ENCODE results near the gene CA12.
"Not testable (repeated sequence)": the region's sequence is repeated elsewhere in the genome, so short reads cannot be mapped to it uniquely, and the experiment has no call there.

The CA12 gene

DNA sequence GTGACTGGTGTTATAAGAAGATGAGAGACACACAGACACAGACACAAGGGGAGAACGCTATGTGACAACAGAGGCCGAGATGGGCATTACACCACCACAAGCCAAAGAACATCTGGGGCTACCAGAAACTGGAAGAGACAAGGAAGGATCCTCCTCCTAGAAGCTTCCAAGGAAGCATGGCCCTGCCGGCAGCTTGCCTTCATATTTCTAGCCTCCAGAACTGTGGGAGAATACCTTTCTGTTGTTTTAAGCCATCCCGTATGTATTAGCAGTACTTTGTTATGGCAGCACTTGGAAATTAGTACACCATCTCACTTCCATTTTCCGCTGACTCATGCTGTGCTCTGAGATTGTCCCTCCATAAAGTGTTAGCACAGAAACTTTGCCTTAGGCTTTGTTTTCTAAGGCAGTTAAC is 38.7 kb upstream of the CA12 start:
- DNase-seq (ENCODE audit: low read depth in 2 of 2) = peak; percentile 39
- TF ChIP-seq, protein P1, sequence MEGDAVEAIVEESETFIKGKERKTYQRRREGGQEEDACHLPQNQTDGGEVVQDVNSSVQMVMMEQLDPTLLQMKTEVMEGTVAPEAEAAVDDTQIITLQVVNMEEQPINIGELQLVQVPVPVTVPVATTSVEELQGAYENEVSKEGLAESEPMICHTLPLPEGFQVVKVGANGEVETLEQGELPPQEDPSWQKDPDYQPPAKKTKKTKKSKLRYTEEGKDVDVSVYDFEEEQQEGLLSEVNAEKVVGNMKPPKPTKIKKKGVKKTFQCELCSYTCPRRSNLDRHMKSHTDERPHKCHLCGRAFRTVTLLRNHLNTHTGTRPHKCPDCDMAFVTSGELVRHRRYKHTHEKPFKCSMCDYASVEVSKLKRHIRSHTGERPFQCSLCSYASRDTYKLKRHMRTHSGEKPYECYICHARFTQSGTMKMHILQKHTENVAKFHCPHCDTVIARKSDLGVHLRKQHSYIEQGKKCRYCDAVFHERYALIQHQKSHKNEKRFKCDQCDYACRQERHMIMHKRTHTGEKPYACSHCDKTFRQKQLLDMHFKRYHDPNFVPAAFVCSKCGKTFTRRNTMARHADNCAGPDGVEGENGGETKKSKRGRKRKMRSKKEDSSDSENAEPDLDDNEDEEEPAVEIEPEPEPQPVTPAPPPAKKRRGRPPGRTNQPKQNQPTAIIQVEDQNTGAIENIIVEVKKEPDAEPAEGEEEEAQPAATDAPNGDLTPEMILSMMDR (IDR thresholded peaks at IDR 0.05; ENCODE audit: low read depth, low read length) = no peak
- no peak overlapping the region for H3K4me3 ChIP-seq (replicated peaks in 1 of 2; ENCODE audit: low read depth in 2 of 2, low read length in 2 of 2)

DNA sequence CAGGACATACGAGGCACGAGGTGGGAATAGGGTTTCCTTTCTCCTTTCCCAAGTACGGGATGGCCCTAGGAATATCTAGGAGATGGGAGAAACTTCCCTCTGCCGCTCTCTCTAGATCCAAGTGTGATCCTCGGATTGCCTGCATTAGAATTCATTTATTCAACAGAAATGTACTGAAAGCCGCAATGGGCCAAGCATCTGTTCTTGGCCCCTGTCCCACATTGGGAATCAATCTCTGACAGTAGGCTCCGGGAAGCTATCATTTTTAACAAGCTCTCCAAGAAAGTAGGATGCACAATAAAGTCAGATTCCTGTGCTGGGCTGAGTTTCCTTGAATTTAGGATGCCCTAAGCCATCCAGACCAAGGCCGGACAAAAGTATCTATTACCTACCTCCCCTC is 37.2 kb upstream of the CA12 start:
- TF ChIP-seq, protein P1 (IDR thresholded peaks at IDR 0.05; ENCODE audit: low read depth, low read length) = no peak
- no peak overlapping the region for H3K4me3 ChIP-seq (replicated peaks in 1 of 2; ENCODE audit: low read depth in 2 of 2, low read length in 2 of 2)
- DNase-seq (ENCODE audit: low read depth in 2 of 2) = no peak

DNA sequence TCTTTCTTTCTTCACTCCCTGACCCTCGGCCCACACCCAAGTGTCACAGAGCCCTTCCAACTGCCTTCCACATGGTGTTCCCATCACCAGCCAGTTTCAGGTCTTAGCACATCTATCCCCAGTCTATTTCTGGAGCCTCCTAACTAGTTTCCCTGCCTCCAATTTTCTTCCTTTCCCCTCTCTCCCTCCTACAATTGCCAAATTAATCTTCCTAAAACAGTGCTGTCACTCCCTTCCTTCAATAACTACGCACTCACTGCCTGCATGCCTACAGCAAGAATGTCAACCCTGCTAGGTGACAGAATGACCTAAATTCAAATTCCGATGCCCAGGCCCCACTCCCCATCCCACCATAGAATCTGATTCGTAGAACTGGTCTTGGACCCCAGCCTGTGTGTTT is 36.1 kb upstream of the CA12 start:
- H3K4me3 ChIP-seq (replicated peaks in 1 of 2; ENCODE audit: low read depth in 2 of 2, low read length in 2 of 2) = no peak overlapping the region
- no peak for DNase-seq (ENCODE audit: low read depth in 2 of 2)
- TF ChIP-seq, protein P1 (IDR thresholded peaks at IDR 0.05; ENCODE audit: low read depth, low read length) = no peak

DNA sequence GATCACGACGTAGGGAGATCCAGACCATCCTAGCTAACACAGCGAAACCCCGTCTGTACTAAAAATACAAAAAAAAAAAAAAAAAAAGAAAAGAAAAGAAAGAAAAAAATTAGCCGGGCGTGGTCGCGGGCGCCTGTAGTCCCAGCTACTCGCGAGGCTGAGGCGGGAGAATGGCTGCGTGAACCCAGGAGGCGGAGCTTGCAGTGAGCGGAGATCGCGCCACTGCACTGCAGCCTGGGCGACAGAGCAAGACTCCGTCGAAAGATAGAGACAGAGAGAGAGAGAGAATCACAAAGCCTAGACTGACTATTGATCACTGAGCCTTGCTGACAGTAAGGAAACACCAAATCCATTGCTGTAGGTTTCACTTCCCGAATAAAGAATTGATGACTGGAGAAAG is 35.6 kb upstream of the CA12 start:
- DNase-seq (ENCODE audit: low read depth in 2 of 2); H3K4me3 ChIP-seq (replicated peaks in 1 of 2; ENCODE audit: low read depth in 2 of 2, low read length in 2 of 2): not testable (repeated sequence)

DNA sequence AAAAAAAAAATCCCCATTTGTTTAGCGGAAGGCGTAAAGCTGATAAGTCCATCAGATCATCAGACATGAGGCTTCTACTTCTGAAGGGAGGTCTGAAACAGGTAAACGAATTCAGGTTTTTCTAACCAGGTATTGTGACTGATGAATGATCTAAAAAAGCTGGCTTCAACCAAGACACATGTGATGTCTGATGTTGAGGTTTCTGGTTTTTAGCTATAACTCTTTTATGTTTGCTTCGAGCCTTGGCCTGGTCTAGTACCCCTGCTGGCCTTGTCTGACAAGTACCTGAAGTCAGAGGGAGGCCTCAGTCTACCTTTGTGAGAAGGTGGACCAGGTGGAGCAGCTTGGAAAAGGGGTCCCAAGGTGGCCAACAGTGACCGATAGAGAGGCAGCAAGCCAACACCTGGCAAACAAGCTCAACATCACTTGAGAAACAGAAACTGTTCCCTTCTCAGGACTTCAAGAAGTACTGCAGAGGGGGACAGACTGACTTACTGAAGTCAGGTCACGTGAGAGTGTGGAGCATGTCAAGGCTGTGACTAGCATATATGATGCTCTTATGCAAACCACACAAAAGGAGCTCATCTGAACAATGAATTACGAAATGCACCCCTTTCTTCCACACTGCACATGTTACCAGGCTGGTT is 33.0 kb upstream of the CA12 start:
- TF ChIP-seq, protein P1 (IDR thresholded peaks at IDR 0.05; ENCODE audit: low read depth, low read length) = no peak
- no peak overlapping the region for H3K4me3 ChIP-seq (replicated peaks in 1 of 2; ENCODE audit: low read depth in 2 of 2, low read length in 2 of 2)
- DNase-seq (ENCODE audit: low read depth in 2 of 2) = peak in 1 of 2 donors; percentile 26

DNA sequence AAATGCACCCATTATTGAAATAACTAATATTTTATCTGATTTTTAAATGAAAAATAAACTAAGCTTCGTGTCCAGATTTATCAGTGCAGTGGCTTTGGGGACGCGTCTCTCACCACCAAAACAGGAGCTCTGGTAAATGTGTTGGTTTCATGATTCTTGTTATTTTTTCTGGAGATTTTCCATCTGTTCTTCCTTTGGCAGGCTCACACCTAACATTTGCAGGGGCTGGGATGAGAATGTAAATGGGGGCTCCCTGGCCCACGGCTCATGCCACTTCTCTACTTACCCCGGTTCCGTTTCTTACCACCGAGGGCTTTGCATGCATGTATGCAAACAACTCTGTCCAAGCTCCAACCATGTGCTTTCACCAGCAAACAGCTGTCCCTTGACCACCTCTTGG is 30.9 kb upstream of the CA12 start:
- TF ChIP-seq, protein P1 (IDR thresholded peaks at IDR 0.05; ENCODE audit: low read depth, low read length) = no peak
- DNase-seq (ENCODE audit: low read depth in 2 of 2) = no peak
- H3K4me3 ChIP-seq (replicated peaks in 1 of 2; ENCODE audit: low read depth in 2 of 2, low read length in 2 of 2) = no peak overlapping the region

DNA sequence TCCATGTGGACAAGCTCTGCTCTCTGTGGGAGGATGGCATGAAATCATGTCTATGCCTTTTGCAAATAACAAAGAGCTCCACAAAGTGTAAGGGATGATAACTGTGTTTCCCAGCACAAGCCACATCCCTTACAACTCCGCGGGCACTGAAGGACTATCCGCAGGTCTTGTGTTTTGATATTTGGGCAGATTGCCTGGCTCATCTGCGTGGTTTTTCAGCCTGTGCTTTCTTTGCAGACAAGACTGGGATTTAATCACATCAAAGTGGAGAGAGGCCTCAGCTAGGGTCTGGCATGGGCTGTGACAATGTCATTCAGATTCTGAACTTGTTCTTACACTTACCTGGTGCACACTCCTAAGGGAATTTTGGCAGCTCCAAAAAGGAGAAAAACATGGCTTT is 30.2 kb upstream of the CA12 start:
- TF ChIP-seq, protein P1 (IDR thresholded peaks at IDR 0.05; ENCODE audit: low read depth, low read length) = no peak
- no peak for DNase-seq (ENCODE audit: low read depth in 2 of 2)
- H3K4me3 ChIP-seq (replicated peaks in 1 of 2; ENCODE audit: low read depth in 2 of 2, low read length in 2 of 2) = no peak overlapping the region

All from cardiac fibroblast (primary cell).